ENCODE data around the gene MMP15. TPM values are rescaled to one million over a fixed set of nuclear protein-coding genes. Genes with fewer than 3 reads are reported as not detected.

The MMP15 gene
- total RNA-seq, 1 experiment from 2014 or later: 55.5 TPM

DNA sequence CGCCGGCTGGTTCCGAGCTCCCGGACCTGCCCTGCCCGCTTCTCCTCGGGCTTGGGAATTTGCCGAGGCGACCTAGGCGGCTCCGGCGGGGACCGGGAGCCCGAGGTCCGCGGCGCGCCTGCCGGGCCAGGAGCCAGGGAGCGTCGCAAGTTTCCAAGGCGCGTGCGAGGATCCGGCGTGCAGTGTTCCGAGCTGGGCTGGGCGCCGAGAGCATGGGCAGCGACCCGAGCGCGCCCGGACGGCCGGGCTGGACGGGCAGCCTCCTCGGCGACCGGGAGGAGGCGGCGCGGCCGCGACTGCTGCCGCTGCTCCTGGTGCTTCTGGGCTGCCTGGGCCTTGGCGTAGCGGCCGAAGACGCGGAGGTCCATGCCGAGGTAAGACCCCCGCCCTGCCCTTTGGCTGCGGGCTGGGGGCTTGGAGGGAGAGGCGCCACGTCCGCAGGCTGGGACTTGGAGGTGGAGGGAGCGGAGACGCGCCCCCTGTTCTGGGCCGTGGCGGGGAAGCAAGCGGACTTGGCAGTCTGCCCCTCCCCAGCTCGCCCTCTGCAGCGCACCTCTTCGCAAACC is 668 bp downstream of the MMP15 start:
- no peaks in the 10 kb centered on the region for H3K9me3 Mint-ChIP-seq
- TF ChIP-seq ZNF281 (CRISPR knock-in tag; IDR thresholded peaks at IDR 0.05): 0 out of 2 replicates have a peak, but pooled peaks have one; percentile 13
- TF ChIP-seq, protein P1, sequence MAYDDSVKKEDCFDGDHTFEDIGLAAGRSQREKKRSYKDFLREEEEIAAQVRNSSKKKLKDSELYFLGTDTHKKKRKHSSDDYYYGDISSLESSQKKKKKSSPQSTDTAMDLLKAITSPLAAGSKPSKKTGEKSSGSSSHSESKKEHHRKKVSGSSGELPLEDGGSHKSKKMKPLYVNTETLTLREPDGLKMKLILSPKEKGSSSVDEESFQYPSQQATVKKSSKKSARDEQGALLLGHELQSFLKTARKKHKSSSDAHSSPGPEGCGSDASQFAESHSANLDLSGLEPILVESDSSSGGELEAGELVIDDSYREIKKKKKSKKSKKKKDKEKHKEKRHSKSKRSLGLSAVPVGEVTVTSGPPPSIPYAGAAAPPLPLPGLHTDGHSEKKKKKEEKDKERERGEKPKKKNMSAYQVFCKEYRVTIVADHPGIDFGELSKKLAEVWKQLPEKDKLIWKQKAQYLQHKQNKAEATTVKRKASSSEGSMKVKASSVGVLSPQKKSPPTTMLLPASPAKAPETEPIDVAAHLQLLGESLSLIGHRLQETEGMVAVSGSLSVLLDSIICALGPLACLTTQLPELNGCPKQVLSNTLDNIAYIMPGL (CRISPR knock-in tag; IDR thresholded peaks at IDR 0.05): peak; percentile 14; the same call in 1 of the 2 replicates
- no peak for TF ChIP-seq ZNF532 (CRISPR knock-in tag; IDR thresholded peaks at IDR 0.05; ENCODE audit: borderline replicate concordance)
- TF ChIP-seq ZNF396 (CRISPR knock-in tag; IDR thresholded peaks at IDR 0.05; ENCODE audit: borderline replicate concordance): no peak
- peak; percentile 29; the same call in 1 of the 2 replicates for TF ChIP-seq ZNF317 (CRISPR knock-in tag; IDR thresholded peaks at IDR 0.05; ENCODE audit: borderline replicate concordance, low read depth)

DNA sequence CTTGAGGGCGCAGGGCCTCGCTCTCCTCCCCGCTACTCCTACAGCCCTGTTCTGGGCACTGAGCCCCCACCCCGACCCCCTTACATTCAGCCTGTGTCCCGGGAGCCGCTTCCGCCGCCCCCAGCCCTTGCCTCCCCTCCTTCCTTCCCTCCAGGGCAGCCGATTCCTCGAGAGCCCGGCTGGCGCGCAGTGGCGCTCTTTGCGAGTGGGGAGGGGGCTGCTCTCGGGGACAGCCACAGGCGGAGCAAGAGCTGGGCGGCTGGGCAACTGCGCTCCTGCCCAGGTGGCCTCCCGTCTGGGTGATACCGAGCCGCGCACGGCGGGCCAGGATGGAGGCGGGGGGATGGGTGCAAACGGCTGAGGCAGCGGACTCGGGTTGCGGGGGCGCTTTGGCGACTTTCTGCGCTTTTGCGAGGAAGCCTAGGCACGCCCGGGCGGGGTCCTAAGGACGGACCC is 1.2 kb downstream of the MMP15 start:
- ChIA-PET POLR2A (interaction anchor here (1.3 to 3.1 kb wide), 3 partner anchors 71 to 102 kb away, joined by 4 to 29 read pairs (median 14); partner anchors contain the start of gene CFAP20), CTCF (interaction anchor here (0.8 to 4.2 kb wide), 9 partner anchors 25 to 103 kb away, joined by 3 to 45 read pairs (median 13); partner anchors contain the start of genes CFAP20 and USB1)
- H3K36me3 Mint-ChIP-seq: peaks cover 6% of the 10 kb centered on the region; the same call in 1 of the 2 replicates
- H3K27ac Mint-ChIP-seq: no peak overlapping the region
- peaks cover 10% of the 10 kb centered on the region for H3K27me3 Mint-ChIP-seq (ENCODE audit: low read depth)
- peak overlapping the region; percentile 69 for H3K4me3 Mint-ChIP-seq
- H3K4me1 Mint-ChIP-seq: peaks cover 58% of the 10 kb centered on the region
- 0 out of 2 replicates have a peak, but pooled peaks have one; percentile 9 for TF ChIP-seq FOXP1 (CRISPR knock-in tag; IDR thresholded peaks at IDR 0.05; ENCODE audit: borderline replicate concordance)
- TF ChIP-seq, protein P2, sequence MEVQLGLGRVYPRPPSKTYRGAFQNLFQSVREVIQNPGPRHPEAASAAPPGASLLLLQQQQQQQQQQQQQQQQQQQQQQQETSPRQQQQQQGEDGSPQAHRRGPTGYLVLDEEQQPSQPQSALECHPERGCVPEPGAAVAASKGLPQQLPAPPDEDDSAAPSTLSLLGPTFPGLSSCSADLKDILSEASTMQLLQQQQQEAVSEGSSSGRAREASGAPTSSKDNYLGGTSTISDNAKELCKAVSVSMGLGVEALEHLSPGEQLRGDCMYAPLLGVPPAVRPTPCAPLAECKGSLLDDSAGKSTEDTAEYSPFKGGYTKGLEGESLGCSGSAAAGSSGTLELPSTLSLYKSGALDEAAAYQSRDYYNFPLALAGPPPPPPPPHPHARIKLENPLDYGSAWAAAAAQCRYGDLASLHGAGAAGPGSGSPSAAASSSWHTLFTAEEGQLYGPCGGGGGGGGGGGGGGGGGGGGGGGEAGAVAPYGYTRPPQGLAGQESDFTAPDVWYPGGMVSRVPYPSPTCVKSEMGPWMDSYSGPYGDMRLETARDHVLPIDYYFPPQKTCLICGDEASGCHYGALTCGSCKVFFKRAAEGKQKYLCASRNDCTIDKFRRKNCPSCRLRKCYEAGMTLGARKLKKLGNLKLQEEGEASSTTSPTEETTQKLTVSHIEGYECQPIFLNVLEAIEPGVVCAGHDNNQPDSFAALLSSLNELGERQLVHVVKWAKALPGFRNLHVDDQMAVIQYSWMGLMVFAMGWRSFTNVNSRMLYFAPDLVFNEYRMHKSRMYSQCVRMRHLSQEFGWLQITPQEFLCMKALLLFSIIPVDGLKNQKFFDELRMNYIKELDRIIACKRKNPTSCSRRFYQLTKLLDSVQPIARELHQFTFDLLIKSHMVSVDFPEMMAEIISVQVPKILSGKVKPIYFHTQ (CRISPR knock-in tag; IDR thresholded peaks at IDR 0.05): no peak
- no peak for TF ChIP-seq TEAD1 (CRISPR knock-in tag; IDR thresholded peaks at IDR 0.05)
- no peak for ATAC-seq
- DNase-seq (ENCODE audit: low spot score): peak; percentile 41
- H3K9me3 Mint-ChIP-seq: no peaks in the 10 kb centered on the region

More for the DNA sequence above, 668 bp downstream of the MMP15 start:
- POLR2A ChIA-PET: interaction anchor here (2.7 to 3.1 kb wide), 2 partner anchors 96 to 102 kb away, joined by 14 to 29 read pairs; partner anchors contain the start of gene CFAP20
- CTCF ChIA-PET: interaction anchor here (0.8 to 4.2 kb wide), 5 partner anchors 26 to 103 kb away, joined by 3 to 45 read pairs (median 11); partner anchors contain the start of gene CFAP20
- Mint-ChIP-seq H3K4me1 (peaks cover 58% of the 10 kb centered on the region), H3K27ac (no peak overlapping the region), H3K27me3 (ENCODE audit: low read depth) (peaks cover 10% of the 10 kb centered on the region), H3K4me3 (peak overlapping the region; percentile 69), H3K36me3 (peaks cover 6% of the 10 kb centered on the region; the same call in 1 of the 2 replicates)
- ATAC-seq (peak; percentile 1; the same call in 1 of the 2 replicates), DNase-seq (ENCODE audit: low spot score) (peak; percentile 46)
